IPS-18c (cell line): ENCODE measurements around the gene DEXI.
"Not testable (repeated sequence)": the region's sequence is repeated elsewhere in the genome, so short reads cannot be mapped to it uniquely, and the experiment has no call there.

ENCODE experiments used
- H3K4me3 ChIP-seq: 2 replicates; pipeline ENCODE4 v1.7.0; 2013; ENCODE audit warnings: low read depth, mild to moderate bottlenecking, low read length, moderate library complexity; ENCODE audit not compliant: insufficient read depth
- H3K9me3 ChIP-seq: one replicate; pipeline ENCODE4 v1.6.1; 2013; ENCODE audit warnings: mild to moderate bottlenecking, low read length, moderate library complexity; ENCODE audit not compliant: control insufficient read depth, insufficient read depth

DEXI gene

GRCh38 chr16:10949424-10949970 lies 7.2 kb upstream of the DEXI start:
- no peaks in the 10 kb centered on the region for H3K9me3 ChIP-seq
- H3K4me3 ChIP-seq: no peak overlapping the region

- H3K4me3 ChIP-seq: 0 out of 2 replicates have a peak overlapping the region, but pooled peaks have one; percentile 2
Observed at GRCh38 chr16:10947211-10947787, 5.0 kb upstream of the DEXI start.

GRCh38 chr16:10946308-10946707 lies 4.0 kb upstream of the DEXI start:
- Histone ChIP-seq H3K9me3 (no peaks in the 10 kb centered on the region), H3K4me3 (no peak overlapping the region; the same call in 1 of the 2 replicates)

More at GRCh38 chr16:10947211-10947787, 5.0 kb upstream of the DEXI start:
- no peaks in the 10 kb centered on the region for H3K9me3 ChIP-seq

- H3K4me3 ChIP-seq: peak overlapping the region; percentile 86
- H3K9me3 ChIP-seq: no peaks in the 10 kb centered on the region
Observed at GRCh38 chr16:10945065-10945787, 3.0 kb upstream of the DEXI start.

DNA sequence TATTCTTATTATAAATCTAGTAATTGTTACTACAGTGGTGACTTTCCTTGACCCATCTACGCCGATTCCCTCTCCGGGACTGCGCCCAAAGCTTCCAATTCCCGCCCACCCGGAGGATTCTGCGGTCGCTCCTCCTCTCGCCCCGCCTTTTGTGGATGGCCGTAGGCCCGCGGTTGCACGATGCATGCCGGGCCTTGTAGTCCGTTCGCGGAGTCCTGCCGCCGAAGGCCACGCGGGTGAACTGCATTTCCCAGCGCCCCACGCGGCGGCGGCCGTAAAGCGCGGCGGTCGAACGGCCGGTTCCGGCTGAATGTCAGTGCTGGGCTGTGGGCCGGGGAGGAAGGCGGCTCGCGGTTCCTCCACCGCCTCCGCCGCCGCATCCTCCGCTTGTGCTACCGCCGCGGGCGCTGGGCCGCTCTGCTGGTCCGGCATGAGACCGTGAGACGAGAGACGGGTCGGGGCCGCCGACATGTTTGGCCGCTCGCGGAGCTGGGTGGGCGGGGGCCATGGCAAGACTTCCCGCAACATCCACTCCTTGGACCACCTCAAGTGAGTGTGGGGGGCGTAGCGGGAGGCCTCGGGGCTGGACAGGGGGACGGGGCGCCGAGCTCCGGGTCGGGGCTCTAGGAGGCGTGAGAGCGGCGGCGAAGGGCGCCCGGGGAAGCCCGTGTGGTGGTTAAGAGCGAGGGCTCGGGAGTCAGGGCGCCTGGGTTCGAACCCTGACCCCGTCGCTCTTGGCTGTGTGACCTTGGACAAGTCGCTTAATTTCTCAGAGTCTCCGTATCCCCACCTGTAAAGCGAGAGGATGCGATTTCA lies 2.2 kb upstream of the DEXI start, which contains the start of gene CLEC16A:
TSS of gene CLEC16A (plus strand) at position 316 of the 816 bp plus-strand sequence. CDS start at position 470, 154 bp downstream.
- Histone ChIP-seq H3K4me3 (peak within 1 kb of the TSS; percentile 86), H3K9me3 (no peaks in the 10 kb centered on the region)

GRCh38 chr16:10943064-10943353 lies 741 bp upstream of the DEXI start:
- Histone ChIP-seq H3K9me3 (no peaks in the 10 kb centered on the region), H3K4me3 (peak overlapping the region; percentile 75; the same call in 1 of the 2 replicates)

DNA sequence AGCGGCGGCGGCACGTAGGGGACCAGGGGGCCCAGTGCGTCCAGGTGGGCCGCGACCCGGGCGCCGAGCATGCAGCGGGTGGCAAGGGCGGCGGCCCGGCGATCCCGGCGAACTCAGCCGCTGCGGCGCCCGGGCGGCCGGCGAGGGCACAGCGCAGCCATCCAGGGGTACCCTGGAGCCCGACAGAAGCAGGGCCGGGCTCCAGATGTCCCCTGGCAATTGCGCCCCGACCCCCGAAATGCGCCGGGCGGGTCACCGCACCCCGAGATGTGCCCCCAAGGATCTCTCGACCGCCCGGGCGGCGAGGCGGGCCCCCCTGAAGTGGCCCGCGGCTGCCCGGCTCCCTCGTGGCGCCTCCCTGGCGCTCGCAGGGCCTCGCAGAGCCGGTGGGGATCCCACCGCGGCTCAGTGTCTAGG lies 325 bp downstream of the DEXI start:
- H3K9me3 ChIP-seq: not testable (repeated sequence)
- peak overlapping the region; percentile 75 for H3K4me3 ChIP-seq

DNA sequence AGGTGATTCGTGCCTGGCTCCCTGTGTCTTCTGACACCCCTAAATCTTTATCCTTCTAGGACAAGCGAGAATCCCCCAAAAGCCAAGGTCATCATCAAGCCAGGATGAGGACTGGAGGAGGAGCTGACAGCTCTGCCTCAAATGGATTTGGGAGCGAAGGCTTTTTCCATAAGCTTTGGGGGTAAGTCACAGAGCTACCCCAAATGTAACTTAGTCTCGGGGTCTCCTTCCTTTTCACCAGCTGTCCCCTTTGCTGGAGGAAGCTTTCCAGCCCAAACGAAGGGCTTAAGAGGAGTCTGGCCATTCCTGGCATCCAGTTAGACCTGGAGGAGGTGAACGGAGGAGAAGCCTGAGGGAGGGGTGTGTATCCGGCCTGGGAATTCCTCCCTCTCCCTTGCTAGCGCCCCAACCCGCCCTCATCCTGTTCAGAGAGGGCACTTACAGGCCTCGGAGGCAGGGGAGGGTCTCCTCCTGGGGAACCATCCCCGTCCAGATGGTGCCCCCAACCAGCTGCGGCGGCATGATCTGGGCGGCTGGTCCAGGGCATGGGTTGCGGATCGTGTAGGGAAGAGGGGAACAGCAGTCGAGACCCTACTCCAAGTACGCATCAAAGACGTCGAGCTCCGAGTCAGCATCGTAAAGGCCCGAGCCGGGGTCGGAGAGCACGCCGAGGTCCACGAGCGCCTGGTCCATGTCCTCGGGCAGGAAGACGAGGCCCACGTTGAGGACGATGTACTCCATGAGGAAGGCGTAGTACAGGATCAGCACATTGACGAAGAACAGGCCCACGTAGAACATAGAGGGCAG lies 938 bp downstream of the DEXI start:
- Histone ChIP-seq H3K4me3 (peak overlapping the region; percentile 75), H3K9me3 (no peaks in the 10 kb centered on the region)

DNA sequence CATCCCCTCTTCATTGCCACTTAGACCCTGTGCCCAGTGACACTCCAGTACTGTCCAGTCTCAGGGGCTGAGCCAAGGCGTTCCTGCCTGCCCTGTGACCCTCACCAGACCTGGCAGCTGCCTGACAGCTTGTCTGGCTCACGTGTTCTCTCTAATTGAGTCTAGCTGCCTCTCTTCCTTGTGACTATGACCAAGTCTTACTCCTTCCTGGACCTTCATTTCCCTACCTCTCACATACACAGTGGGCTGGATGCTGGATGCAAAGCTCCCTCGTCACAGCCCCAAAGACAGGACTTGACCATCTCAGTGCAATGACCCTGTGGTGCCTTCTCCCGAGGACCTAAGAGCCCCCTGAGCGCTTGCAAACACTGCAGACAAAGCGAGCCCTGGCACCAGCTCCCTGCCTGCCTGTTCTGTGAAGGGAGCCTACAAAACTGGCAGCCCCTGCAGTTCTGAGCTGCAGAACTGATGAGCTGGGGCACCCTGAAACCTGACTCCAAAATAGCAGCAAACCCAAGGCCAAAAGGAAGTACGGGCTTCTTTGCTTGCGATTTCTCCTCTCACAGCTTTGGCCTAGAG lies 1.7 kb downstream of the DEXI start:
- Histone ChIP-seq H3K4me3 (peak overlapping the region; percentile 75), H3K9me3 (no peaks in the 10 kb centered on the region)

DNA sequence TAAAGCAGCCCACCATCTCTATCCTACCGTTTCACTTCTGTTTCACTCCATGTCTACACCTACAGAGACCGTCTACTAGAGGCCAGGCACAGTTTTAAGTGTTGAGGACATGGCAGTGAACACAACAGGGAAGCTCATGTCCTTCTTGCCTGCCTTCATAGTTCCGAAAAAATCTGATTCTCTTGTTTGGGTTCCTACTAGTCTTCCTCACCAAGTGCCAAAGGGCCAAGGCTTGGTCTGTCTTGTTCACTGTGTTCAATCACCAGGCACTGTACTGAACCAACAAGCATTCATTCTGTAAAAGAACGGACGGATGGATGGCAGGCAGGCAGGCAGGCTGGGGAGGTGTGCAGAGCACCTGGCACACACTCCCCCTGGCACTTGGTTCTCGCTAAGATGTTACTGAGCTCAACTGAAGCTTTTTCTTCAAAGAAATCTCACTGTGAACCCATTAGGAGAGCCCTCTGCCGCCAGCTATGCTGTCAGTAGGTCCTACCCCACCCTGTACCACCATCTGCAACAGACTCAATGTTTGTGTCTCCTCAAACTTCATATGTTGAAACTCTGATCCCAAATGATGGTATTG lies 2.5 kb downstream of the DEXI start:
- Histone ChIP-seq H3K4me3 (no peak overlapping the region), H3K9me3 (no peaks in the 10 kb centered on the region)

GRCh38 chr16:10938796-10939648 lies 3.2 kb downstream of the DEXI start:
- no peak overlapping the region for H3K4me3 ChIP-seq

DNA sequence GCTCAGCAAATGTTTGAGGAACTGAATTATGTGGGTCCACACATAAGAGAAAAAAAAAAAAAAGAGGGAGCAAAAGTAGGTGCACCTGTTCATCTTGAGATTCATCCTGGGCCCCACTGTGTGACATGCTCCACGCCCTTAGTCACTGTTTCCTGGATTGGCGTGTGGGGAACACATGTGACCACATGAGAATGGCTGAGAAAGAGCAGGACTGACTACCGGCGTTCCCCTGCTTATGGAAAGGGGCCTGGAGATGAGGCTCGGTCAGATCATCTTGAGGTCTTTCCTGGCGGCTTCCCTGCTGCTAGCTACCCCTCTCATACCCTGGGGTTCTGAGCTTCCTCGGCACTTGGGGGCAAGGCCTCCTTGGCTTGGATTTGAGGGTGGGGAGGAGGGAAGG lies 3.9 kb downstream of the DEXI start:
- no peak overlapping the region for H3K4me3 ChIP-seq
- H3K9me3 ChIP-seq: no peaks in the 10 kb centered on the region

More at GRCh38 chr16:10938796-10939648, 3.2 kb downstream of the DEXI start:
- H3K9me3 ChIP-seq: no peaks in the 10 kb centered on the region

- no peaks in the 10 kb centered on the region for H3K9me3 ChIP-seq
- H3K4me3 ChIP-seq: no peak overlapping the region
Observed at GRCh38 chr16:10937068-10937859, 5.0 kb downstream of the DEXI start.

DNA sequence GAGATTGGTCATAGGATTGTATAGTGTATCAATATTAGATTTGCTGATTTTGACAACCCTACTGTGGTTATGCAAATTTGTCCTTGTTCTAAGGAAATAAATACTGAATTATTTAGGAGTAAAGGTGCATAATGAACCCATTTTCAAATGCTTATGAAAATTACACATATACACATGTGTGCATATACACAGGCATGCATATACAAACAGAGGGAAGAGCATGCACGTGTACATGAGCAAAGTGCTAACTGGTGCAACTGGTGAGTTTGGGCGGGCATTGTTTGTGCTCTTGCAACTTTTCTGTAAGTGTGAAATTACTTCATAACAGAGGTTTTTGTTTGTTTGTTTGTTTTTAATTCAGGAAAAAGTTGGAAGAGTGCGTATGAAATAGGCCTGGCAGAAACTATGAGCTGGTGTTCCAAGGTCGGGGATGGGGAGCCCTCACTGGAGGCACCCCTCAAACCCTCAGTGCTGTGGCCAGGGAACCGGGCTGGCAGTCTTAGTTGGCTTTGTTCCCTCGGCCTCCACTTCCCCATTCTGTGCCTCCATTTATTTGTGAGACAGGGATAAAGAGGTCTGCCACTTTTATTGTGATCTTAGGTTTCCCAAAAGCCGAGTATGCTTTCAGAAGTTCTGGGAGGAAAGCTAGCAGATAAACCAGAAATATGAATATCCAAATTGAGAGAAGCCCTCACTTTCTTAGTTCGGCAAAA lies 5.8 kb downstream of the DEXI start:
- Histone ChIP-seq H3K4me3 (no peak overlapping the region), H3K9me3 (no peaks in the 10 kb centered on the region)
